ENCODE data around the gene MIPOL1.

Gene MIPOL1

GRCh38 chr14:37167151-37168047 is 30.3 kb upstream of the MIPOL1 start:
- H3K4me3 ChIP-seq (ENCODE audit: low read length) = no peak overlapping the region
- no peak for DNase-seq (ENCODE audit: low read depth)
- TF ChIP-seq CTCF (IDR thresholded peaks at IDR 0.05; ENCODE audit: insufficient read depth, low read depth, low read length, missing control alignments) = no peak

- no peak overlapping the region for H3K4me3 ChIP-seq (ENCODE audit: low read length)
- no peak for DNase-seq (ENCODE audit: low read depth)
- no peak for TF ChIP-seq CTCF (IDR thresholded peaks at IDR 0.05; ENCODE audit: insufficient read depth, low read depth, low read length, missing control alignments)
Measured at GRCh38 chr14:37168721-37169120, 29.0 kb upstream of the MIPOL1 start.

GRCh38 chr14:37170237-37170636 is 27.5 kb upstream of the MIPOL1 start:
- TF ChIP-seq CTCF (IDR thresholded peaks at IDR 0.05; ENCODE audit: insufficient read depth, low read depth, low read length, missing control alignments) = no peak
- DNase-seq (ENCODE audit: low read depth) = no peak
- no peak overlapping the region for H3K4me3 ChIP-seq (ENCODE audit: low read length)

- no peak overlapping the region for H3K4me3 ChIP-seq (ENCODE audit: low read length)
- TF ChIP-seq CTCF (IDR thresholded peaks at IDR 0.05; ENCODE audit: insufficient read depth, low read depth, low read length, missing control alignments) = no peak
- DNase-seq (ENCODE audit: low read depth) = no peak
Measured at GRCh38 chr14:37170993-37171392, 26.7 kb upstream of the MIPOL1 start.

- TF ChIP-seq CTCF (IDR thresholded peaks at IDR 0.05; ENCODE audit: insufficient read depth, low read depth, low read length, missing control alignments) = no peak
- no peak for DNase-seq (ENCODE audit: low read depth)
- peak overlapping the region; percentile 78 for H3K4me3 ChIP-seq (ENCODE audit: low read length)
Measured at GRCh38 chr14:37171678-37172023, 26.1 kb upstream of the MIPOL1 start.

GRCh38 chr14:37172024-37172869 is 25.5 kb upstream of the MIPOL1 start, which contains the start of gene SLC25A21:
SLC25A21 (minus strand) TSS chr14:37172606.
- peak; percentile 79 for DNase-seq (ENCODE audit: low read depth)
- peak within 1 kb of the TSS; percentile 78 for H3K4me3 ChIP-seq (ENCODE audit: low read length)

More at GRCh38 chr14:37172024-37172869, 25.5 kb upstream of the MIPOL1 start, which contains the start of gene SLC25A21:
- TF ChIP-seq CTCF (IDR thresholded peaks at IDR 0.05; ENCODE audit: insufficient read depth, low read depth, low read length, missing control alignments) = peak; percentile 22
